Measurements from ENCODE around the gene CPEB3. TPM values are rescaled to one million over a fixed set of nuclear protein-coding genes. Genes with fewer than 3 reads are reported as not detected.
A peak's percentile ranks its signal among the peaks of the same experiment; 100 is the strongest.

Gene CPEB3
- total RNA-seq, 1 experiment from 2014 or later: 1.1 TPM

GRCh38 chr10:92244796-92245195 is 46.1 kb downstream of the CPEB3 start:
- Histone ChIP-seq H3K4me1 (ENCODE audit: insufficient read depth, low read length, poor library complexity, severe bottlenecking) (peaks cover 10% of the 10 kb centered on the region), H3K9me3 (ENCODE audit: low read depth, low read length, poor library complexity, severe bottlenecking) (no peaks in the 10 kb centered on the region), H3K27ac (ENCODE audit: low read depth, low read length, poor library complexity, severe bottlenecking) (no peak overlapping the region), H3K27me3 (replicated peaks; ENCODE audit: insufficient read depth, low read depth, low read length, poor library complexity) (no peaks in the 10 kb centered on the region), H3K4me3 (ENCODE audit: low read depth, low read length, poor library complexity, severe bottlenecking) (no peak overlapping the region), H3K36me3 (ENCODE audit: insufficient read depth, low read length, poor library complexity, severe bottlenecking) (no peaks in the 10 kb centered on the region)
- BruUV-seq (replicated peaks): no TSS peak
- intact Hi-C loops (cut with micrococcal nuclease; ENCODE audit: unreplicated experiment): loop anchor here (5.0 kb wide), 1 partner anchor 48 kb away; the partner anchor contains the start of genes CPEB3 and MARCHF5
- ChIA-PET POLR2A (ENCODE audit: low non-redundant PET) (no interaction called here), CTCF (no interaction called here)
- no peak for DNase-seq (ENCODE audit: low spot score)
- TF ChIP-seq EZH2 (IDR thresholded peaks at IDR 0.05; ENCODE audit: borderline replicate concordance, low read depth, low read length, poor library complexity, severe bottlenecking) (no peak), CTCF (conservative IDR thresholded peaks at IDR 0.05; ENCODE audit: low read depth, low read length) (no peak)

- POLR2A ChIA-PET (ENCODE audit: low non-redundant PET): no interaction called here
- H3K4me3 ChIP-seq (ENCODE audit: low read depth, low read length, poor library complexity, severe bottlenecking): peak overlapping the region; percentile 27
- no peaks in the 10 kb centered on the region for H3K9me3 ChIP-seq (ENCODE audit: low read depth, low read length, poor library complexity, severe bottlenecking)
- H3K27me3 ChIP-seq (replicated peaks; ENCODE audit: insufficient read depth, low read depth, low read length, poor library complexity): no peaks in the 10 kb centered on the region
- H3K4me1 ChIP-seq (ENCODE audit: insufficient read depth, low read length, poor library complexity, severe bottlenecking): peaks cover 10% of the 10 kb centered on the region
- TF ChIP-seq CTCF (conservative IDR thresholded peaks at IDR 0.05; ENCODE audit: low read depth, low read length): no peak
- no peak for TF ChIP-seq EZH2 (IDR thresholded peaks at IDR 0.05; ENCODE audit: borderline replicate concordance, low read depth, low read length, poor library complexity, severe bottlenecking)
- DNase-seq (ENCODE audit: low spot score): peak; percentile 73
- CTCF ChIA-PET: no interaction called here
- intact Hi-C loops (cut with micrococcal nuclease; ENCODE audit: unreplicated experiment): loop anchor here (5.0 kb wide), 1 partner anchor 49 kb away; the partner anchor contains the start of genes CPEB3 and MARCHF5
- no peaks in the 10 kb centered on the region for H3K36me3 ChIP-seq (ENCODE audit: insufficient read depth, low read length, poor library complexity, severe bottlenecking)
- no TSS peak for BruUV-seq (replicated peaks)
- no peak overlapping the region for H3K27ac ChIP-seq (ENCODE audit: low read depth, low read length, poor library complexity, severe bottlenecking)
Observed at GRCh38 chr10:92242910-92243671, 47.8 kb downstream of the CPEB3 start.

GRCh38 chr10:92242380-92242779 is 48.5 kb downstream of the CPEB3 start:
- H3K4me1 ChIP-seq (ENCODE audit: insufficient read depth, low read length, poor library complexity, severe bottlenecking): peaks cover 10% of the 10 kb centered on the region
- POLR2A ChIA-PET (ENCODE audit: low non-redundant PET): no interaction called here
- H3K27me3 ChIP-seq (replicated peaks; ENCODE audit: insufficient read depth, low read depth, low read length, poor library complexity): no peaks in the 10 kb centered on the region
- no TSS peak for BruUV-seq (replicated peaks)
- no peak for TF ChIP-seq EZH2 (IDR thresholded peaks at IDR 0.05; ENCODE audit: borderline replicate concordance, low read depth, low read length, poor library complexity, severe bottlenecking)
- no peak overlapping the region for H3K27ac ChIP-seq (ENCODE audit: low read depth, low read length, poor library complexity, severe bottlenecking)
- intact Hi-C loops (cut with micrococcal nuclease; ENCODE audit: unreplicated experiment): loop anchor here (5.0 kb wide), 1 partner anchor 50 kb away; the partner anchor contains the start of genes CPEB3 and MARCHF5
- no peak for DNase-seq (ENCODE audit: low spot score)
- no peak overlapping the region for H3K4me3 ChIP-seq (ENCODE audit: low read depth, low read length, poor library complexity, severe bottlenecking)
- CTCF ChIA-PET: no interaction called here
- no peaks in the 10 kb centered on the region for H3K9me3 ChIP-seq (ENCODE audit: low read depth, low read length, poor library complexity, severe bottlenecking)
- no peaks in the 10 kb centered on the region for H3K36me3 ChIP-seq (ENCODE audit: insufficient read depth, low read length, poor library complexity, severe bottlenecking)
